A549 (cell line): Measurements from ENCODE around the gene PSMA7. TPM values are rescaled to one million over a fixed set of nuclear protein-coding genes. Genes with fewer than 3 reads are reported as not detected.

Experiments used
- ATAC-seq, 2 experiments: fragments of 200-7000 bp in 1 of 2; fragments of >200 bp in 1 of 2; cut with Nextera tagmentation in 1 of 2; cut with Tn5 transposase in 1 of 2; 3 replicates each; pipeline versions ENCODE4 v1.8.0 to v1.9.1; 2018 to 2020; ENCODE audit warnings: mild to moderate bottlenecking in 1 of 2, moderate library complexity in 1 of 2
- CTCF ChIA-PET: fragments of 300-600 bp; sonication (Branson Sonifier 250); formaldehyde crosslinking; extraction: SDS; loops from one replicate; lab custom pipeline; 2021; ENCODE audit warnings: antibody characterized with exemption, inconsistent platforms; lab: Yijun Ruan, JAX
- POLR2A ChIA-PET: fragments of 350-600 bp; formaldehyde crosslinking; extraction: SDS; loops from one replicate; lab custom pipeline; 2021; ENCODE audit warnings: antibody characterized with exemption, inconsistent platforms; lab: Yijun Ruan, JAX
- DNase-seq, 2 experiments: peaks; one replicate each; pipeline versions ENCODE4 v3.0.0 to v3.0.0-alpha.2; 2011 to 2016; ENCODE audit warnings: low read depth in 1 of 2, low spot score in 1 of 2
- FAIRE-seq: peaks from 2 replicates; lab custom pipeline; 2011; peaks lifted over from hg19 to GRCh38; lab: Jason Lieb, UNC
- H3K27ac ChIP-seq, 2 experiments: fragments of >200 bp; sonication (Bioruptor Twin); formaldehyde crosslinking; 3 replicates each; pipeline ENCODE4 v1.5.1; 2016 to 2017
- H3K4me1 ChIP-seq: fragments of >200 bp; sonication (Bioruptor Twin); formaldehyde crosslinking; 3 replicates; pipeline ENCODE4 v1.6.1; 2016
- H3K4me2 ChIP-seq: fragments of >200 bp; sonication (Bioruptor Twin); formaldehyde crosslinking; 3 replicates; pipeline ENCODE4 v1.6.1; 2016
- H3K4me3 ChIP-seq: fragments of >200 bp; sonication (Bioruptor Twin); formaldehyde crosslinking; 3 replicates; pipeline ENCODE4 v1.5.1; 2016
- H3K9me3 ChIP-seq: fragments of >200 bp; sonication (Bioruptor Twin); formaldehyde crosslinking; 3 replicates; pipeline ENCODE4 v1.6.1; 2016
- BHLHE40 ChIP-seq: IDR thresholded peaks from 2 replicates; pipeline ENCODE4 v1.6.1; 2012; ENCODE audit warnings: low read depth, low read length, inconsistent platforms
- CBX2 ChIP-seq: fragments of 200-600 bp; sonication (generic); IDR thresholded peaks from 2 replicates; pipeline ENCODE4 v1.6.1; 2016; ENCODE audit warnings: low read depth, mild to moderate bottlenecking, borderline replicate concordance
- CEBPB ChIP-seq, 2 experiments: fragments of >200 bp in 1 of 2; sonication (Bioruptor Twin) in 1 of 2; formaldehyde crosslinking in 1 of 2; IDR thresholded peaks; 2 replicates each; pipeline ENCODE4 v1.6.1; 2012 to 2016
- EHF ChIP-seq: fragments of 250-450 bp; sonication (Bioruptor Pico); IDR thresholded peaks from 2 replicates; pipeline ENCODE4 v1.5.0; 2020; ENCODE audit warnings: mild to moderate bottlenecking
- EHMT2 ChIP-seq: fragments of 200-600 bp; sonication (generic); IDR thresholded peaks from 2 replicates; pipeline ENCODE4 v1.6.1; 2016; ENCODE audit warnings: antibody characterized with exemption, low read depth, mild to moderate bottlenecking, moderate library complexity
- EP300 ChIP-seq, 2 experiments: fragments of >200 bp; sonication (Bioruptor Twin); formaldehyde crosslinking; IDR thresholded peaks; 2 replicates in 1 of 2; 3 replicates in 1 of 2; pipeline ENCODE4 v1.6.1; 2016 to 2017
- FOSB ChIP-seq: fragments of 250-450 bp; sonication (Bioruptor Pico); IDR thresholded peaks from 2 replicates; pipeline ENCODE4 v1.5.0; 2020; ENCODE audit warnings: mild to moderate bottlenecking, moderate library complexity
- JUN ChIP-seq, 2 experiments: fragments of >200 bp; sonication (Bioruptor Twin); formaldehyde crosslinking; IDR thresholded peaks; 2 replicates in 1 of 2; 3 replicates in 1 of 2; pipeline ENCODE4 v1.6.1; 2016 to 2017
- JUNB ChIP-seq: fragments of >200 bp; sonication (Bioruptor Twin); formaldehyde crosslinking; IDR thresholded peaks from 2 replicates; pipeline ENCODE4 v1.6.1; 2016
- MAFK ChIP-seq: fragments of 450-650 bp; IDR thresholded peaks from 2 replicates; pipeline ENCODE4 v1.6.1; 2014; ENCODE audit not compliant: partially characterized antibody
- MAZ ChIP-seq: fragments of 150-350 bp; IDR thresholded peaks from 2 replicates; pipeline ENCODE4 v1.6.1; 2014; ENCODE audit warnings: antibody characterized with exemption, low read depth, low read length, borderline replicate concordance
- NFE2L2 ChIP-seq: fragments of 150-350 bp; conservative IDR thresholded peaks from 2 replicates; pipeline ENCODE4 v1.6.1; 2014; ENCODE audit warnings: low read length
- NR3C1 ChIP-seq: fragments of >200 bp; sonication (Bioruptor Twin); formaldehyde crosslinking; IDR thresholded peaks from 3 replicates; pipeline ENCODE4 v1.6.1; 2017
- RAD21 ChIP-seq, 2 experiments: fragments of >200 bp in 1 of 2; sonication (Bioruptor Twin) in 1 of 2; formaldehyde crosslinking in 1 of 2; IDR thresholded peaks in 1 of 2; conservative IDR thresholded peaks in 1 of 2; 2 replicates in 1 of 2; 3 replicates in 1 of 2; pipeline ENCODE4 v1.6.1; 2012 to 2018; ENCODE audit warnings: inconsistent platforms in 1 of 2
- RARB ChIP-seq: fragments of 250-450 bp; sonication (Bioruptor Pico); IDR thresholded peaks from 2 replicates; pipeline ENCODE4 v1.8.0; 2021; ENCODE audit warnings: mild to moderate bottlenecking, moderate library complexity
- RCOR1 ChIP-seq: fragments of 150-350 bp; IDR thresholded peaks from 2 replicates; pipeline ENCODE4 v1.6.1; 2014; ENCODE audit warnings: antibody characterized with exemption, low read length, low read depth
- RFX5 ChIP-seq: fragments of 450-650 bp; IDR thresholded peaks from 2 replicates; pipeline ENCODE4 v1.7.1; 2014; ENCODE audit warnings: antibody characterized with exemption, mild to moderate bottlenecking, moderate library complexity
- RNF2 ChIP-seq: fragments of 200-600 bp; sonication (generic); IDR thresholded peaks from 2 replicates; pipeline ENCODE4 v1.6.1; 2016; ENCODE audit warnings: low read depth, mild to moderate bottlenecking, antibody characterized with exemption, moderate library complexity, borderline replicate concordance
- SMC3 ChIP-seq: fragments of >200 bp; sonication (Bioruptor Twin); formaldehyde crosslinking; IDR thresholded peaks from 3 replicates; pipeline ENCODE4 v1.6.1; 2018; ENCODE audit warnings: inconsistent platforms
- SREBF2 ChIP-seq: fragments of 450-650 bp; IDR thresholded peaks from 2 replicates; pipeline ENCODE4 v1.6.1; 2014; ENCODE audit warnings: mild to moderate bottlenecking, moderate library complexity
- ZNF302 ChIP-seq: fragments of 250-450 bp; sonication (Bioruptor Pico); IDR thresholded peaks from 2 replicates; pipeline ENCODE4 v1.9.0; 2021; ENCODE audit warnings: inconsistent platforms, mild to moderate bottlenecking, moderate library complexity
- ZSCAN20 ChIP-seq: fragments of 250-450 bp; sonication (Bioruptor Pico); IDR thresholded peaks from 2 replicates; pipeline ENCODE4 v1.8.0; 2022; ENCODE audit warnings: mild to moderate bottlenecking, moderate library complexity
- WGBS: methylation state at CpG from one replicate; pipeline ENCODE4 v1.1.6; 2017; ENCODE audit errors: missing lambda C conversion rate; 5-methylcytosine and 5-hydroxymethylcytosine counted together
- polyA plus RNA-seq, 4 experiments: library from polyadenylated mRNA; depleted of rRNA in 3 of 4; stranded (reverse); fragments of >200 nt; fragmentation: RNase III in 1 of 4; extraction: RNeasy Plus Mini Kit Qiagen cat#74134 plus additional on column Dnase treatment in 1 of 4; gene quantifications; 2 replicates in 3 of 4; 3 replicates in 1 of 4; pipeline ENCODE4 v1.2.3, GENCODE V29; 2011 to 2017
- TF ChIP-seq, protein P1 (sequence below): IDR thresholded peaks from 2 replicates; pipeline ENCODE4 v1.6.1; 2012; ENCODE audit warnings: low read depth, borderline replicate concordance
- TF ChIP-seq, protein P2 (sequence below): fragments of >200 bp; sonication (Bioruptor Twin); formaldehyde crosslinking; IDR thresholded peaks from 2 replicates; pipeline ENCODE4 v1.6.1; 2016
- TF ChIP-seq, protein P3 (sequence below): fragments of >200 bp; sonication (Bioruptor Twin); formaldehyde crosslinking; IDR thresholded peaks from 3 replicates; pipeline ENCODE4 v1.5.1; 2016

Gene PSMA7
- polyA plus RNA-seq, 2 of the 4 experiments (the other 2 are of a cell fraction) = 511 to 562 TPM

DNA sequence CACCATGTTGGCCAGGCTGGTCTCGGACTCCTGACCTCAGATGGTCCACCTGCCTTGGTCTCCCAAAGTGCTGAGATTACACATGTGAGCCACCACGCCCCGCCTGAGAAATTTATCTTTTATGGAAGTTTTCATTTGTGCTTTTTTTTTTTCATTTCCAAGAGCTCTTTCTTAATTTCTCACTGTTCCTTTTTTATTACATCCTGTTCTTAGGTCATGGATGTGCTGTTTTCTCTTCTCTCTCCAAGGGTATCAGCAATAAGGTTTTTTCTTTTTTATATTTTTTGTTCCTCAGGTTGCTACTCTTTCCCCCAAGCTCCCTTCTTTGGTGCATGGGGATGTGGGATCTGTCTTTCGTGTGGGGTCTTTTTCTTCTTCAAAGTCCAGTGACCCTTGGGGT lies 42.1 kb downstream of the PSMA7 start:
- no peak for TF ChIP-seq RCOR1
- no peak for TF ChIP-seq EHMT2
- TF ChIP-seq EHF (CRISPR knock-in tag) = no peak
- no peak for TF ChIP-seq JUN (IDR thresholded peaks at IDR 0.05)
- TF ChIP-seq ZSCAN20 = no peak
- no peak for TF ChIP-seq ZNF302 (CRISPR knock-in tag)
- TF ChIP-seq, protein P1, sequence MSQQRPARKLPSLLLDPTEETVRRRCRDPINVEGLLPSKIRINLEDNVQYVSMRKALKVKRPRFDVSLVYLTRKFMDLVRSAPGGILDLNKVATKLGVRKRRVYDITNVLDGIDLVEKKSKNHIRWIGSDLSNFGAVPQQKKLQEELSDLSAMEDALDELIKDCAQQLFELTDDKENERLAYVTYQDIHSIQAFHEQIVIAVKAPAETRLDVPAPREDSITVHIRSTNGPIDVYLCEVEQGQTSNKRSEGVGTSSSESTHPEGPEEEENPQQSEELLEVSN = no peak
- no peak for TF ChIP-seq SREBF2
- TF ChIP-seq, protein P2, sequence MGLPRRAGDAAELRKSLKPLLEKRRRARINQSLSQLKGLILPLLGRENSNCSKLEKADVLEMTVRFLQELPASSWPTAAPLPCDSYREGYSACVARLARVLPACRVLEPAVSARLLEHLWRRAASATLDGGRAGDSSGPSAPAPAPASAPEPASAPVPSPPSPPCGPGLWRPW = no peak
- TF ChIP-seq RARB (CRISPR knock-in tag) = no peak
- TF ChIP-seq BHLHE40 = no peak
- no peak for TF ChIP-seq CBX2
- no peak for TF ChIP-seq MAZ
- 17% methylated on average over 4 of the region's 4 CpGs for WGBS
- ChIA-PET CTCF (interaction anchor here (1.2 kb wide), 1 partner anchor 14 kb away, joined by 3 read pairs; no protein-coding TSS in a partner anchor), POLR2A (interaction anchor here (1.4 kb wide), 1 partner anchor 35 kb away, joined by 3 read pairs; no protein-coding TSS in a partner anchor)
- Histone ChIP-seq H3K9me3 (peaks cover 56% of the 10 kb centered on the region), H3K4me3 (no peak overlapping the region), H3K4me2 (no peak overlapping the region), H3K27ac (no peak overlapping the region), H3K4me1 (no peaks in the 10 kb centered on the region)
- no peak for DNase-seq
- ATAC-seq = no peak
- FAIRE-seq = no peak

DNA sequence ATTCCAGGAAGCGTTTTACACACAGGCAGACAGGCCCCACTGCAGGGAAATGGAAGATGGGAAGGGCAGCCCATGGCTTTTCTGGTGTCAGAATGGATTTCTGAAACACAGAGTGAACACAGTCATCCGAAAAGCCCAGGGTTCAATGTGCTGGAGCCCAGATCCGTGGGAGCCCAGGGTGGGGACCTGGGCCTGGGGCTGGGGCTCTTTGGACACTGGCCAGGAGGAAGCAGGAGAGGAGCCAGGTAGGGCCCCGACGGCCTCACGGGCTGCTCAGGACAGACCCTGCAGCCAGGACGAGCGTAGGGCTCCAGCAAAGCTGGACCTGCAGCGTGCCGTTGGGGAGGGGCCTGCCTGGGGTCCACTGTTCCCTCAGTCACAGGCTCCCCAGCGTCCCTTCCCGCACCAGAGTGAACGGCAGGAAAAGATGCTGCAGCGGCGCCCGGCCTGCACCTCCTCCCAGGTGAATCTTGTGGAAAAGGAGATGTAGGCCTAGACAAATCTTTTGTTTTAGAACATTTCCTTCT lies 45.2 kb downstream of the PSMA7 start:
- no peak overlapping the region for H3K4me2 ChIP-seq
- no peak for ATAC-seq
- H3K4me1 ChIP-seq = no peaks in the 10 kb centered on the region
- no peak for FAIRE-seq
- ChIA-PET POLR2A (no interaction called here), CTCF (interaction anchor here (1.3 kb wide), 1 partner anchor 38 kb away, joined by 3 read pairs; no protein-coding TSS in a partner anchor)
- TF ChIP-seq JUNB (no peak), MAFK (no peak)
- WGBS = 88% methylated on average over 11 of the region's 16 CpGs
- H3K4me3 ChIP-seq = no peak overlapping the region
- H3K27ac ChIP-seq = no peak overlapping the region
- peaks cover 35% of the 10 kb centered on the region for H3K9me3 ChIP-seq
- DNase-seq = no peak

DNA sequence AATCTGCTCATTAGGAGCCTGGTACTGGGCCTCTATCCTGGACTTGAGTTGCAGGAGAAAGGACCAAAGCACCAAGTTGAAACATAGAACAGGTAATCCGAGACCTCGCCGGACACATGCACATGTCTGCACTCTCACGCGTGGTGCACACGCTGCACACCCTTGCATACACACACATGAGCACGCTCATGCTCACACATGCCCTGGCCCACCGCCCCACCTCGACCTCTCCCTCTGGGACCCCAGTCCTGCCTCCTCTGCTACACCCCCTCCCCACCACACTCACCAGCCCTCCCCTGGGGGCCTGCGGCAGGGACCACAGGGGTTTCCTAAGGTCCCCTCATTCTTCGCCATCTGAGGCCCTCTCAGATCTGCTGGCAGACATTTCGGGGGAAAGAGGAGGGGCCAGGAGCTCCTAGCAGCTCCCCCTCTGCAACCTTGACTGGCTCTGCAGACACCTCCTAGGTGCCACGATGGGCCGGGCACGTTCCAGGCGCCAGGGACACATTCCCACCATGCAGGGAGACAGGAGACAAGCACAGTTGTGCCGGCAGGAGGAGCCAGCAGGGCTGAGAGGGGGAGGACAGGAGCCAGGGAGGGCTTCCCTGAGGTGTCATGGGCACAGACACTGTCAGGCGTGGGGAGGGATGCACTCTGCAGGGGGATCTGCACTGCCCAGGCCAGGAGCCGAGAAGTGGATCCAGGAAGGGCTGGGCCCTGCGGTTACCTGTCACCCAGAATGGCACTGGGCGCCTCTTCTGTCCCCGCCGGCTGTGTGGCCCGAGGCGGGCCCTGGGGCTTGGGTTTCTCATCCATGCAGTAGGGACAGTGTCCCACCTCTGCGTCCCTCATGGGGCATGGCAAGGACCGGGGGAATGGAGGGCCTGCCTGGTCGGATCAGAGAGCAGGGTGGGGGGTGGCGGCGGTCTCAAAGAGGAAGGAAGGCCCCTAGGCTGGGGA lies 46.5 kb downstream of the PSMA7 start:
- no peak overlapping the region for H3K4me2 ChIP-seq
- no peak for FAIRE-seq
- WGBS = 74% methylated on average over 25 of the region's 30 CpGs
- TF ChIP-seq SMC3 (no peak), EP300 (IDR thresholded peaks at IDR 0.05) (no peak), MAFK (no peak), CEBPB (IDR thresholded peaks at IDR 0.05) (no peak), RNF2 (no peak), FOSB (CRISPR knock-in tag) (no peak), NFE2L2 (no peak), NR3C1 (no peak), EHMT2 (no peak), ZNF302 (CRISPR knock-in tag) (no peak), RFX5 (no peak), JUN (IDR thresholded peaks at IDR 0.05) (no peak), RAD21 (conservative IDR thresholded peaks at IDR 0.05 in 1 of 2, IDR thresholded peaks at IDR 0.05 in 1 of 2) (no peak)
- TF ChIP-seq, protein P3, sequence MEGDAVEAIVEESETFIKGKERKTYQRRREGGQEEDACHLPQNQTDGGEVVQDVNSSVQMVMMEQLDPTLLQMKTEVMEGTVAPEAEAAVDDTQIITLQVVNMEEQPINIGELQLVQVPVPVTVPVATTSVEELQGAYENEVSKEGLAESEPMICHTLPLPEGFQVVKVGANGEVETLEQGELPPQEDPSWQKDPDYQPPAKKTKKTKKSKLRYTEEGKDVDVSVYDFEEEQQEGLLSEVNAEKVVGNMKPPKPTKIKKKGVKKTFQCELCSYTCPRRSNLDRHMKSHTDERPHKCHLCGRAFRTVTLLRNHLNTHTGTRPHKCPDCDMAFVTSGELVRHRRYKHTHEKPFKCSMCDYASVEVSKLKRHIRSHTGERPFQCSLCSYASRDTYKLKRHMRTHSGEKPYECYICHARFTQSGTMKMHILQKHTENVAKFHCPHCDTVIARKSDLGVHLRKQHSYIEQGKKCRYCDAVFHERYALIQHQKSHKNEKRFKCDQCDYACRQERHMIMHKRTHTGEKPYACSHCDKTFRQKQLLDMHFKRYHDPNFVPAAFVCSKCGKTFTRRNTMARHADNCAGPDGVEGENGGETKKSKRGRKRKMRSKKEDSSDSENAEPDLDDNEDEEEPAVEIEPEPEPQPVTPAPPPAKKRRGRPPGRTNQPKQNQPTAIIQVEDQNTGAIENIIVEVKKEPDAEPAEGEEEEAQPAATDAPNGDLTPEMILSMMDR = no peak
- H3K4me1 ChIP-seq = no peaks in the 10 kb centered on the region
- CTCF ChIA-PET = no interaction called here
- no peak overlapping the region for H3K27ac ChIP-seq
- DNase-seq = no peak
- no peak for ATAC-seq
- peaks cover 30% of the 10 kb centered on the region for H3K9me3 ChIP-seq
- H3K4me3 ChIP-seq = no peak overlapping the region
- POLR2A ChIA-PET = no interaction called here
